GM12878 (cell line): Measurements from ENCODE around the gene SARM1. TPM values are rescaled to one million over a fixed set of nuclear protein-coding genes. Genes with fewer than 3 reads are reported as not detected.

Experiments used
- ATAC-seq: fragments of 200-7000 bp; cut with Tn5 transposase; 3 replicates; pipeline ENCODE4 v1.9.1; 2020; ENCODE audit warnings: mild to moderate bottlenecking, moderate library complexity
- BruUV-seq: library from RNA; stranded (reverse); fragments of 400-500 nt; replicated peaks from 2 replicates; lab custom pipeline; 2021; lab: Mats Ljungman, UMichigan
- CTCF ChIA-PET: fragments of 300-600 bp; sonication (Branson Sonifier 250); formaldehyde crosslinking; extraction: SDS; loops from one replicate; lab custom pipeline; 2021; ENCODE audit warnings: inconsistent platforms; lab: Yijun Ruan, JAX
- POLR2A ChIA-PET: fragments of 350-600 bp; formaldehyde crosslinking; extraction: SDS; loops from one replicate; lab custom pipeline; 2021; ENCODE audit warnings: inconsistent platforms; lab: Charles Lee
- RAD21 ChIA-PET: fragments of 300-600 bp; sonication (Branson Sonifier 250); formaldehyde crosslinking; loops from one replicate; lab custom pipeline; 2023; ENCODE audit warnings: antibody characterized with exemption; ENCODE audit not compliant: unreplicated experiment; lab: Charles Lee
- SMC1A ChIA-PET: fragments of 300-600 bp; sonication (Branson Sonifier 250); formaldehyde crosslinking; loops from one replicate; lab custom pipeline; 2023; ENCODE audit not compliant: unreplicated experiment, uncharacterized antibody; lab: Charles Lee
- DNase-seq: peaks from one replicate; pipeline ENCODE4 v3.0.0-alpha.2; 2011; ENCODE audit warnings: low read depth, low spot score
- FAIRE-seq: peaks from 3 replicates; lab custom pipeline; 2011; peaks lifted over from hg19 to GRCh38; lab: Jason Lieb, UNC
- H2AFZ ChIP-seq: 2 replicates; pipeline ENCODE4 v1.6.0; 2011; ENCODE audit warnings: low read depth, low read length, control low read depth; ENCODE audit not compliant: control insufficient read depth
- H3K27ac ChIP-seq: 2 replicates; pipeline ENCODE4 v1.5.1; 2011; ENCODE audit warnings: control low read depth; ENCODE audit not compliant: control insufficient read depth, insufficient read depth
- H3K27me3 ChIP-seq, 2 experiments: replicated peaks in 1 of 2; 2 replicates each; pipeline versions ENCODE4 v1.6.0 to v1.6.1; 2011; ENCODE audit warnings: low read length in 1 of 2; ENCODE audit not compliant: control insufficient read depth in 2 of 2, insufficient read depth in 2 of 2
- H3K36me3 ChIP-seq, 2 experiments: 2 replicates each; pipeline ENCODE4 v1.5.1; 2011; ENCODE audit warnings: low read length in 1 of 2; ENCODE audit not compliant: control insufficient read depth in 2 of 2, insufficient read depth in 2 of 2
- H3K4me1 ChIP-seq: 2 replicates; pipeline ENCODE4 v1.6.1; 2011; ENCODE audit warnings: mild to moderate bottlenecking, low read length, moderate library complexity, mixed read lengths; ENCODE audit not compliant: control insufficient read depth, insufficient read depth
- H3K4me2 ChIP-seq: 2 replicates; pipeline ENCODE4 v1.6.0; 2011; ENCODE audit warnings: control low read depth; ENCODE audit not compliant: control insufficient read depth, insufficient read depth
- H3K4me3 ChIP-seq: fragments of 200-600 bp; sonication (generic); 2 replicates; pipeline ENCODE4 v1.5.1; 2016
- H3K79me2 ChIP-seq: 2 replicates; pipeline ENCODE4 v1.6.0; 2011; ENCODE audit warnings: low read length; ENCODE audit not compliant: control insufficient read depth, insufficient read depth
- H3K9ac ChIP-seq: 2 replicates; pipeline ENCODE4 v1.8.0; 2011; ENCODE audit warnings: low read length, control low read depth, mixed read lengths; ENCODE audit not compliant: control insufficient read depth, insufficient read depth
- H3K9me3 ChIP-seq: replicated peaks from 3 replicates; pipeline ENCODE4 v1.5.1; 2011; ENCODE audit warnings: mild to moderate bottlenecking, low read length; ENCODE audit not compliant: control insufficient read depth, insufficient read depth
- H4K20me1 ChIP-seq: 2 replicates; pipeline ENCODE4 v1.6.0; 2011; ENCODE audit not compliant: control insufficient read depth, insufficient read depth
- ATF2 ChIP-seq: IDR thresholded peaks from 2 replicates; pipeline ENCODE4 v1.6.1; 2012; ENCODE audit warnings: low read length, inconsistent platforms
- CHD1 ChIP-seq: IDR thresholded peaks from 2 replicates; pipeline ENCODE4 v1.6.1; 2012; ENCODE audit warnings: low read depth, low read length, improper control_type of control experiment
- GABPA ChIP-seq: IDR thresholded peaks from 2 replicates; pipeline ENCODE4 v1.6.1; 2014; ENCODE audit warnings: antibody characterized with exemption, low read depth, mild to moderate bottlenecking, inconsistent platforms
- HDAC6 ChIP-seq: fragments of 200-600 bp; sonication (generic); IDR thresholded peaks from one replicate; pipeline ENCODE4 v1.8.0; 2017; ENCODE audit warnings: antibody characterized with exemption; ENCODE audit not compliant: unreplicated experiment
- POU2F2 ChIP-seq: IDR thresholded peaks from 3 replicates; pipeline ENCODE4 v1.6.1; 2011; ENCODE audit warnings: low read depth, mild to moderate bottlenecking, low read length, borderline replicate concordance
- RAD51 ChIP-seq: fragments of 450-650 bp; IDR thresholded peaks from 2 replicates; pipeline ENCODE4 v1.6.1; 2016; ENCODE audit warnings: moderate library complexity, mild to moderate bottlenecking, inconsistent platforms
- RELA ChIP-seq: fragments of 450-650 bp; IDR thresholded peaks from 2 replicates; pipeline ENCODE4 v1.8.0; 2014; ENCODE audit warnings: borderline replicate concordance; ENCODE audit not compliant: partially characterized antibody
- RFX5 ChIP-seq: IDR thresholded peaks from 2 replicates; pipeline ENCODE4 v1.6.1; 2011; ENCODE audit warnings: low read depth, low read length, improper control_type of control experiment
- SMAD1 ChIP-seq: fragments of 450-650 bp; IDR thresholded peaks from 2 replicates; pipeline ENCODE4 v1.6.1; 2018; ENCODE audit warnings: mild to moderate bottlenecking, low read depth; ENCODE audit not compliant: partially characterized antibody
- TAF1 ChIP-seq: IDR thresholded peaks from 2 replicates; pipeline ENCODE4 v1.6.1; 2011; ENCODE audit warnings: mild to moderate bottlenecking, low read depth, low read length, borderline replicate concordance
- TARDBP ChIP-seq: IDR thresholded peaks from 2 replicates; pipeline ENCODE4 v1.6.1; 2016; ENCODE audit warnings: borderline replicate concordance
- TCF12 ChIP-seq: IDR thresholded peaks from 2 replicates; pipeline ENCODE4 v1.6.1; 2011; ENCODE audit warnings: low read depth, mild to moderate bottlenecking, low read length
- YBX1 ChIP-seq: fragments of 450-650 bp; IDR thresholded peaks from 2 replicates; pipeline ENCODE4 v1.6.1; 2016; ENCODE audit warnings: antibody characterized with exemption
- YY1 ChIP-seq: IDR thresholded peaks from 2 replicates; pipeline ENCODE4 v1.6.1; 2011; ENCODE audit warnings: low read depth, mild to moderate bottlenecking, low read length
- ZBED1 ChIP-seq: IDR thresholded peaks from 2 replicates; pipeline ENCODE4 v1.6.1; 2016; ENCODE audit warnings: borderline replicate concordance
- ZBTB11 ChIP-seq: fragments of 450-650 bp; formaldehyde crosslinking; IDR thresholded peaks from 2 replicates; pipeline ENCODE4 v1.5.0; 2022; ENCODE audit warnings: mild to moderate bottlenecking, missing genetic modification characterization
- ZNF207 ChIP-seq: fragments of 450-650 bp; IDR thresholded peaks from 2 replicates; pipeline ENCODE4 v1.6.1; 2014; ENCODE audit warnings: antibody characterized with exemption, mild to moderate bottlenecking, borderline replicate concordance
- ZNF622 ChIP-seq: fragments of 450-650 bp; IDR thresholded peaks from 2 replicates; pipeline ENCODE4 v1.6.1; 2017; ENCODE audit warnings: mild to moderate bottlenecking, inconsistent platforms
- ZNF687 ChIP-seq: fragments of 450-650 bp; IDR thresholded peaks from 2 replicates; pipeline ENCODE4 v1.6.1; 2017; ENCODE audit warnings: mild to moderate bottlenecking, moderate library complexity
- WGBS: methylation state at CpG from one replicate; pipeline ENCODE4 v1.1.6; 2016; ENCODE audit warnings: low lambda C conversion rate; ENCODE audit not compliant: insufficient replicate concordance, insufficient coverage; ENCODE audit errors: missing lambda C conversion rate; 5-methylcytosine and 5-hydroxymethylcytosine counted together
- in situ Hi-C: fragments of 300-500 bp; cut with MboI; formaldehyde crosslinking; loops from 9 replicates; pipeline ENCODE4 v1.14.3; 2018; ENCODE audit warnings: mixed read lengths
- intact Hi-C: fragments of 100-400 bp; cut with micrococcal nuclease; formaldehyde crosslinking; loops from one replicate; pipeline ENCODE4 v1.14.2; 2022; ENCODE audit not compliant: unreplicated experiment
- polyA plus RNA-seq, 11 experiments: library from polyadenylated mRNA; depleted of rRNA in 4 of 11; unstranded in 6 of 11; stranded (reverse) in 5 of 11; fragments of >200 nt; fragmentation: Nextera tagmentation in 4 of 11; fragmentation: Illumina TruSeq in 1 of 11; extraction: Ambion mirVana in 4 of 11; extraction: Trizol in 1 of 11; gene quantifications; 1 replicate in 1 of 11; 2 replicates in 10 of 11; pipeline versions ENCODE4 v1.2.1 to v1.2.3, GENCODE V29; 2011 to 2016; ENCODE audit warnings: inconsistent platforms in 2 of 11, missing spikeins in 2 of 11, low read depth in 1 of 11
- total RNA-seq, 4 experiments: library from RNA; depleted of rRNA in 3 of 4; stranded (reverse); fragments of >200 nt in 3 of 4; fragmentation: Illumina TruSeq in 1 of 4; extraction: Trizol in 1 of 4; gene quantifications; 2 replicates each; pipeline versions ENCODE4 v1.2.1 to v1.2.3, GENCODE V29; 2013 to 2021

The SARM1 gene
- total and polyA plus RNA-seq, 10 of the 15 experiments (the other 5 are each of a cell fraction or from before 2014, with no cell fraction given): 0.56 to 25.3 (median 11.9) TPM

- no peaks in the 10 kb centered on the region for H3K9me3 ChIP-seq
- WGBS: 98% methylated on average over 10 of the region's 10 CpGs
- SMC1A ChIA-PET: no interaction called here
- BruUV-seq: no TSS peak
- FAIRE-seq (no peak), DNase-seq (no peak), ATAC-seq (no peak)
- H2AFZ ChIP-seq: no peak overlapping the region
- in situ Hi-C loops (no loop called here), intact Hi-C loops (no loop called here)
- H3K79me2 ChIP-seq: no peaks in the 10 kb centered on the region
- no peak overlapping the region for H3K9ac ChIP-seq
- H4K20me1 ChIP-seq: no peaks in the 10 kb centered on the region
- RAD21 ChIA-PET: no interaction called here
- no peaks in the 10 kb centered on the region for H3K4me1 ChIP-seq
- no peaks in the 10 kb centered on the region for H3K27me3 ChIP-seq
- peaks cover 0 to 15% of the 10 kb centered on the region in 2 experiments; a peak in 3 of 4 replicates for H3K36me3 ChIP-seq
- H3K4me3 ChIP-seq: no peak overlapping the region
- CTCF ChIA-PET: interaction anchor here (1.7 kb wide), 1 partner anchor 24 kb away, joined by 5 read pairs; no protein-coding TSS in a partner anchor
- no peak overlapping the region for H3K4me2 ChIP-seq
- POLR2A ChIA-PET: no interaction called here
- no peak overlapping the region for H3K27ac ChIP-seq
- TF ChIP-seq HDAC6: no peak
- no peak for TF ChIP-seq SMAD1
- no peak for TF ChIP-seq POU2F2
- no peak for TF ChIP-seq TARDBP
- no peak for TF ChIP-seq YBX1
- TF ChIP-seq CHD1: no peak
- no peak for TF ChIP-seq RELA
- no peak for TF ChIP-seq ZNF207
- TF ChIP-seq ZBTB11 (CRISPR knock-in tag): no peak
- no peak for TF ChIP-seq ATF2
- TF ChIP-seq ZNF622: no peak
- TF ChIP-seq TCF12: no peak
- TF ChIP-seq YY1: no peak
- TF ChIP-seq ZNF687: no peak
- no peak for TF ChIP-seq GABPA
- no peak for TF ChIP-seq ZBED1
- no peak for TF ChIP-seq RAD51
- no peak for TF ChIP-seq RFX5
- no peak for TF ChIP-seq TAF1
Observed at GRCh38 chr17:28392491-28392890, 21.0 kb downstream of the SARM1 start.
